Activated T-helper 1 cell treated with anti-CD3 and anti-CD28 coated beads, Interleukin-12 subunit alpha, Interleukin-12 subunit beta, Interleukin-2, Interleukin-4 antibody, amounts not matched to agents 30 ng/mL and 10 ng/mL and 1 ng/mL, durations not matched to agents 14 hours and 24 hours and 36 hours (primary cell): Measurements from ENCODE around the gene CSTF2T. TPM values are rescaled to one million over a fixed set of nuclear protein-coding genes. Genes with fewer than 3 reads are reported as not detected.

ENCODE experiments used
- DNase-seq: peaks from one replicate; pipeline ENCODE4 v3.0.0; 2021; ENCODE audit warnings: low spot score
- H3K27ac Mint-ChIP-seq: one replicate; pipeline ENCODE4 v1.8.0; 2021; ENCODE audit warnings: mild to moderate bottlenecking, mixed read lengths
- H3K27me3 Mint-ChIP-seq: one replicate; pipeline ENCODE4 v1.8.0; 2022; ENCODE audit warnings: mild to moderate bottlenecking, moderate library complexity, mixed read lengths; ENCODE audit not compliant: insufficient read depth
- H3K36me3 Mint-ChIP-seq: one replicate; pipeline ENCODE4 v1.8.0; 2021; ENCODE audit warnings: low read depth, mixed read lengths
- H3K4me1 Mint-ChIP-seq: one replicate; pipeline ENCODE4 v1.8.0; 2021; ENCODE audit warnings: low read depth, mixed read lengths
- H3K4me3 Mint-ChIP-seq: one replicate; pipeline ENCODE4 v1.8.0; 2021; ENCODE audit warnings: mild to moderate bottlenecking, moderate library complexity, mixed read lengths
- H3K9me3 Mint-ChIP-seq: one replicate; pipeline ENCODE4 v1.8.0; 2021; ENCODE audit warnings: mixed read lengths
- intact Hi-C: fragments of 100-400 bp; cut with micrococcal nuclease; formaldehyde crosslinking; loops from one replicate; pipeline ENCODE4 v1.15.1; 2024
- total RNA-seq: library from RNA; stranded (reverse); gene quantifications from 2 replicates; pipeline ENCODE4 v1.2.3, GENCODE V29; 2022

Gene CSTF2T, protein sequence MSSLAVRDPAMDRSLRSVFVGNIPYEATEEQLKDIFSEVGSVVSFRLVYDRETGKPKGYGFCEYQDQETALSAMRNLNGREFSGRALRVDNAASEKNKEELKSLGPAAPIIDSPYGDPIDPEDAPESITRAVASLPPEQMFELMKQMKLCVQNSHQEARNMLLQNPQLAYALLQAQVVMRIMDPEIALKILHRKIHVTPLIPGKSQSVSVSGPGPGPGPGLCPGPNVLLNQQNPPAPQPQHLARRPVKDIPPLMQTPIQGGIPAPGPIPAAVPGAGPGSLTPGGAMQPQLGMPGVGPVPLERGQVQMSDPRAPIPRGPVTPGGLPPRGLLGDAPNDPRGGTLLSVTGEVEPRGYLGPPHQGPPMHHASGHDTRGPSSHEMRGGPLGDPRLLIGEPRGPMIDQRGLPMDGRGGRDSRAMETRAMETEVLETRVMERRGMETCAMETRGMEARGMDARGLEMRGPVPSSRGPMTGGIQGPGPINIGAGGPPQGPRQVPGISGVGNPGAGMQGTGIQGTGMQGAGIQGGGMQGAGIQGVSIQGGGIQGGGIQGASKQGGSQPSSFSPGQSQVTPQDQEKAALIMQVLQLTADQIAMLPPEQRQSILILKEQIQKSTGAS
- 42.3 and 44.8 TPM in 2 replicates for total RNA-seq

DNA sequence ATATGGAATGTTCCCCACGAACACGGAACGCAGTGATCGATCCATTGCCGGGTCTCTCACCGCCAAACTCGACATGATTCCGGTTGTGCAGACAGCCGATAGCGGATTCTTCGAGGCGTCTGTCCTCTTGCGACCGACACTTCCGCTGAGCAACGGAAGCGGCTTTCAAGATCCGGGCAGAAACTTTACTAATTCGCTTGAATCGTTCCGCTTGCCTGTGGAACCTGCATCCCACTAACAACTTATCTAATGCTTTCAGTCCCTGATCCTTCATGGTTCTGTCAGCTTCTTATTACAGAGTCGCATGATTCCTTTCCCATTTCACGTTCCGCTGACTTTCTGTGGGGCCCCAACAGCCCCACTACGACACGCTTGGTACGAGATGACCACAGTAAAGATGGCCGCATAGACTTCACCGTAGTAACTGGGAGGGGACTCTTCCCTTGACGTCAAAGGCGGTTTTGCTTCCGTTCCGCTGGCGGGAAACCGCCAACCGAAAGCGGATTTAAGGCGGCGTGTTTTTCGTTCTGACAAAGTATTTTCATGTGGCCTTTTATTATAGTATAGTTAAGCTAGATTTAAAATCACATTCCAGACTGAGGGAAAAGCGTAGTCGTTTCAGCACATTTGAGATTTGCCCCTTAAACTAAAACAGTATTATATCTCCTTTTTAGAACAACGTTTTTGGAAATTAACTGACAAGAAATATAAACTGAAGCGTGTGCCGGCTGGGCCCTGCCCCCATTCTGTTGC lies at the start of gene CSTF2T:
CSTF2T (minus strand) TSS at position 121 of the 753 bp plus-strand sequence; CDS start at position 75, 46 bp downstream.
- H3K27ac Mint-ChIP-seq, result peak within 1 kb of the TSS; percentile 100
- peaks cover 68% of the 10 kb centered on the region for H3K4me1 Mint-ChIP-seq
- H3K36me3 Mint-ChIP-seq, result peaks cover 49% of the 10 kb centered on the region
- H3K9me3 Mint-ChIP-seq, result peaks cover 10% of the 10 kb centered on the region
- H3K27me3 Mint-ChIP-seq, result no peaks in the 10 kb centered on the region
- peak; percentile 91 for DNase-seq
- peak within 1 kb of the TSS; percentile 98 for H3K4me3 Mint-ChIP-seq
- intact Hi-C loops, result loop anchor here (1.0 to 5.0 kb wide), 5 partner anchors 8 to 1077 kb away; partner anchors contain the start of gene SGMS1

DNA sequence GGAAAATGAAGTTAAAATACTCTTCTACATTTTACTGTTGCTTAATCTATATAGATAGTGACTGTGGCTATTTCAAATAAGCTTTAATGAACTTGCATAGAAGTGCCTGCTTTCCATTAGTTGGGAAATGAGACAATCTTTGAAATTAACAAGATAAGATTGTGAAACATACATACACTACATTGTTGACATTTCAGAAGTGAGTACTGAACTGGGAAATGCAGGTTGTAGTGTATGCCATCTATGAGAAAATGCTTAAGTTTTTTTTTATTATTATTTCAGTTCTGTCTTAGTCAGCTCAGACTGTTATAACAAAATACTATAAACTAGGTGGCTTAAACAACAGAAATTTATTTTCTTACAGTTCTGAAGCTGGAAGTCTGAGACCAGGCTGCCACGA lies 49.6 kb upstream of the CSTF2T start:
- H3K9me3 Mint-ChIP-seq, result no peaks in the 10 kb centered on the region
- DNase-seq, result no peak
- H3K4me1 Mint-ChIP-seq, result no peaks in the 10 kb centered on the region
- intact Hi-C loops, result no loop called here
- H3K4me3 Mint-ChIP-seq, result no peak overlapping the region
- no peak overlapping the region for H3K27ac Mint-ChIP-seq
- H3K27me3 Mint-ChIP-seq, result no peaks in the 10 kb centered on the region
- H3K36me3 Mint-ChIP-seq, result no peaks in the 10 kb centered on the region

DNA sequence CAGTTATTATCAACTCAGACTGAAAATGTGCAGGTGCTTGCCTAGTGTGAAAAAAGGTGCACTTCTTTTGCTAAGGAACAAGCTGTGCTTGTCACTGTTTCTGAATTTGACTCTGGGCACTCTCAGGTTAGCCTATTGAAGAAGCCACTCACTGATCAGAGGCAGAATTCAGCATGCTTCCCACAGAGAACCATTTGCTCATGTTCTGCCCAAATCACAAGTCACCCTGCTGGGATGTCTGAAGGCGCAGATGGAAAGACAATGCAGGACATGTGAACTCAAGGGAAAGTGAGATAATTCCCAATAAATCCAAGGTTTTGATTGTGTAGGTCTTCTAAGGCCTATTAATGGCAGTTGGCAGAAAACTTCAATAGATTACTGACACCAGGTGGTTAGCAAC lies 47.8 kb upstream of the CSTF2T start:
- Mint-ChIP-seq H3K27me3 (no peaks in the 10 kb centered on the region), H3K4me1 (no peaks in the 10 kb centered on the region), H3K9me3 (no peaks in the 10 kb centered on the region), H3K27ac (no peak overlapping the region), H3K4me3 (no peak overlapping the region), H3K36me3 (no peaks in the 10 kb centered on the region)
- intact Hi-C loops, result no loop called here
- DNase-seq, result no peak

DNA sequence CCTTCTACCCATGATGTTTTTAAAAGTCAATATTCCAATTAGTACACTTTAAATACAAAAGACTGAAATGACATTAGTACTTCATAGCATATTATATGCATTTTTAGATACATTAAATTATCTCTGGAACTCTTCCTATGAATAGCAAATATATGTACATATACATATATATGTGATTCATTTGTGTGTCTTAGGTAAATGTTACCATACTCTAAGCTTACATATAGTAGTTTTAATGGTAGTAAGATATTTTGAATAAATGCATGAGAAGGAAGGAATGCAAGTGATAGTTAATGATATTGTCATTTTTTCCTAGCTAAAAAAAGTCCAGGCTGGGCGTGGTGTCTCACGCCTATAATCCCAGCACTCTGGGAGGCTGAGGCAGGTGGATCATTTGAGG lies 46.0 kb upstream of the CSTF2T start:
- intact Hi-C loops, result no loop called here
- Mint-ChIP-seq H3K4me1 (no peaks in the 10 kb centered on the region), H3K27me3 (peaks cover 4% of the 10 kb centered on the region), H3K36me3 (no peaks in the 10 kb centered on the region), H3K9me3 (no peaks in the 10 kb centered on the region), H3K27ac (no peak overlapping the region), H3K4me3 (no peak overlapping the region)
- no peak for DNase-seq

DNA sequence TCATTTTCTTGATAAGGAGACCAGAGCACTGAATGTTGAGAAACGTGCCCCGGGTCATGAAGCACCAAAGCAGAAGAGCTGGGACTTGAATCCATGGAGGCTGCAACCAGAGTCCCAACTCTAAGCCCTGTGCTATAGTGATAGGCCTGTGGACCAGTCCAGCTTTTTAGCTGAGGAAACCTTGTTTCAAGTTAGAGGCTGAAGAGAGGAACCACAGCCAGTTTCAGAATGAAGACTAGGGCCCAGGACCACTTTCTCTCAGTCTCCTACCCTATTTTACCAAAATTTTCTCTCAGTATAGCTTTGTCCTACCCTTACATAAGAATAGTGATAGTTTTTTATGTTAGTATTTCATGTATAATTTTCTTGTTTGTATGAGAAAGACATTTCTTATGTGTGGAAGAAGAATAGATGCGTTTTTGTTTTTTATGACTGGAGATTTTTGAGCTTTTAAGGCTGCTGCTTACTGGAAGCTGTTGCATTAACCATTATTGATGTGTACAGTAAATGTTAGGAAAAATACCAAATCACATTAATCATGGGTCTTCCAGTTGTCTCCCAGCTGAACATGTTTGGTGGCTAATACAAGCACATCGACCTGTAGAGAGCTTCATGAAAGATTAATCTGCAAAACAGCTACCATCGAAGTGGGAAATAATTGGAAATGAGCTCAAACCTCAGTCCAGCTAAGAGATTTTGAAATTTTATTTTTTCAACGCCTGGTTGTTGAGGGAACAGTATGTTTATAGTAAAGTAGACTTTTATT lies 45.0 kb upstream of the CSTF2T start:
- H3K9me3 Mint-ChIP-seq, result no peaks in the 10 kb centered on the region
- intact Hi-C loops, result no loop called here
- peaks cover 4% of the 10 kb centered on the region for H3K27me3 Mint-ChIP-seq
- no peak for DNase-seq
- H3K36me3 Mint-ChIP-seq, result no peaks in the 10 kb centered on the region
- H3K27ac Mint-ChIP-seq, result no peak overlapping the region
- H3K4me1 Mint-ChIP-seq, result no peaks in the 10 kb centered on the region
- no peak overlapping the region for H3K4me3 Mint-ChIP-seq

DNA sequence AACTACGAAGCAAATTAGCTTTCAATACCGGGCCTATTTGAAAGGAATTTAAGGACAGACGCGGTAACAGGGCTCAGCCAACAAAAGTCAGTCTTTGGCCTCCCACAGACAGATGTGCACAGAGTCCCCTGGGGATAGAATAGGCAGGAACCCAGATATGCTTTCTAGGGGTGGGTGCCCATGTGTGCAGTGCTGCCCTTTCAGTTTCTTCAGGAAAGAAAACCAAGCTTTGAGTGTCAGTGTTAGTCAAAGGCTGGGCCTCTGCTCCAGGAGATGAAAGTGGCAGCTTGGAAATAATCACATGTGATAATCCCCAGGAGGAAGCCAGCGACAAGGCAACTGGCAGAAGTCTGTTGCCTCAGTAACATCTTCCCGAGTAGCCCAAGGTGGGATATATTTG lies 43.8 kb upstream of the CSTF2T start:
- intact Hi-C loops, result no loop called here
- H3K9me3 Mint-ChIP-seq, result no peaks in the 10 kb centered on the region
- peaks cover 4% of the 10 kb centered on the region for H3K27me3 Mint-ChIP-seq
- no peak for DNase-seq
- H3K27ac Mint-ChIP-seq, result no peak overlapping the region
- no peaks in the 10 kb centered on the region for H3K4me1 Mint-ChIP-seq
- H3K36me3 Mint-ChIP-seq, result no peaks in the 10 kb centered on the region
- H3K4me3 Mint-ChIP-seq, result no peak overlapping the region

DNA sequence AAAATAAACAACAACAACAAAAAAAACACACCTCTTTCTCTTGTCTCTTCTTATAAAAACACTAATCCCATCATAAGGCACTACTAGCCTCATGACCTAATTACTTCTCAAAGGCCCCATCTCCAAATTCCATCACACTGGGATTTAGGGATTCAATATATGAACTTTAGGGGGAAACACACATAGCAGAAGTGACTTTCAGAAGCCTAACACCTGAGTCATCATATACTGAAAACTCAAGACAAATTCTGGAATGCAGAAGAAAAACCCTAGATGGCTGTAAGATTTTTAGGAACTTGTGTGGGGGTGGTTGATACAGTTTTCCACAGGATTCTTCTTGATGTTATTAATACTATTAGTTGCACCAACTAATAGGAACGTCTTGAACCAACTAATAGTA lies 33.7 kb upstream of the CSTF2T start:
- no peak for DNase-seq
- Mint-ChIP-seq H3K27ac (no peak overlapping the region), H3K36me3 (no peaks in the 10 kb centered on the region), H3K4me1 (no peaks in the 10 kb centered on the region), H3K4me3 (no peak overlapping the region), H3K27me3 (peaks cover 6% of the 10 kb centered on the region), H3K9me3 (no peaks in the 10 kb centered on the region)
- intact Hi-C loops, result no loop called here

DNA sequence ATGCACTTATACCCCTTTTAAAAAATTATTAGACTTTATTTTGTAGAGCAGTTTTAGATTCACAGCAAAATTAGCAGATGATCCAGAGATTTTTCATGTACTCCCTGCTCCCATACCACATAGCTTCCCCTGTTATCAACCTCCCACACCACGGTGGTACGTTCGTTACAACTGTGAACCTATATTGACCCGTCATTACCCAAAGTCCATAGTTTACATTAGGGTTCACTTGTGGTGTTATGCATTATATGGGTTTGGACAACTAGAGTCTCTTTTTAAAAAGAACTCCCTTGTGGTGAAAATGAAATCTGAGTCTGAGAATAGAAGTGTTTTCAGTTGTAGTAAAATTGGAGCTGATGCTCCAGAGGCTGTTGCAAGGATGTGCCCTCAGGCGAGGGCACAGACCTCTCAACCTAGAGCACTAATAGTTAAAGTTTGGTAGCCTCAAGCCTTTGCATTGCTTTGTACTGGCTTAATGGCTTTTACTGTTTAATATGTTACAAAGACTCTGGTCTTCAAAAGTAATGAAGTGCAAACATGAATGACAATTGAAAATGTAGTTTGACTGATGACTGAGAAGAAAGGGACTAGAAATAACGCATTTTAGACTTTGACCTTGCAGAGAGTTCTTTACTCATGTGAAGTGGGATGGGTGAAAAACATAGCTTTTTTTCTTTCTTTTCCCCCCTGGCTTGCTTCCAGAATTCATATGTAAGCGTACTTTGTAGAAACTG lies 30.6 kb upstream of the CSTF2T start:
- Mint-ChIP-seq H3K27ac (no peak overlapping the region), H3K27me3 (peaks cover 5% of the 10 kb centered on the region), H3K36me3 (no peaks in the 10 kb centered on the region), H3K4me3 (no peak overlapping the region), H3K9me3 (no peaks in the 10 kb centered on the region), H3K4me1 (no peaks in the 10 kb centered on the region)
- intact Hi-C loops, result no loop called here
- no peak for DNase-seq

DNA sequence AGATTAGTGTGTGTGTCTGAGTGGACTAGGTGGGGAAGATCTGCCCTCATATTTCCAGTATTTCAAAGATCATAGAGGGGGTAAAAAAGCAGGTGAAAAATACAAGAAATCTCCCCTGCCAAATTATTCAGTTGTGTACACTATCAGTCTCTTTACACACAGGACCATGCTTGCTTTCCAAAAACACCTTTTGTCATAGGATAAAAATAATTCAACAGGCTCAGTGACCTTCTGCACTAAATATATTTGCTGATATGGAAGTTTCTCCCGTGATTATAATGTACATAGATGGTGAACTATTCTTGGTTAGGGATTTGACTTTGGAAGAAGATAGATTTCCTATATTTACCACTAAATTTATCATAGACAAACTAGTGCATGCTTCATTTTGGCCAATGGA lies 24.6 kb upstream of the CSTF2T start:
- intact Hi-C loops, result no loop called here
- peaks cover 3% of the 10 kb centered on the region for H3K4me1 Mint-ChIP-seq
- H3K27me3 Mint-ChIP-seq, result peaks cover 4% of the 10 kb centered on the region
- H3K36me3 Mint-ChIP-seq, result no peaks in the 10 kb centered on the region
- no peak overlapping the region for H3K4me3 Mint-ChIP-seq
- H3K9me3 Mint-ChIP-seq, result peaks cover 5% of the 10 kb centered on the region
- DNase-seq, result no peak
- H3K27ac Mint-ChIP-seq, result no peak overlapping the region

DNA sequence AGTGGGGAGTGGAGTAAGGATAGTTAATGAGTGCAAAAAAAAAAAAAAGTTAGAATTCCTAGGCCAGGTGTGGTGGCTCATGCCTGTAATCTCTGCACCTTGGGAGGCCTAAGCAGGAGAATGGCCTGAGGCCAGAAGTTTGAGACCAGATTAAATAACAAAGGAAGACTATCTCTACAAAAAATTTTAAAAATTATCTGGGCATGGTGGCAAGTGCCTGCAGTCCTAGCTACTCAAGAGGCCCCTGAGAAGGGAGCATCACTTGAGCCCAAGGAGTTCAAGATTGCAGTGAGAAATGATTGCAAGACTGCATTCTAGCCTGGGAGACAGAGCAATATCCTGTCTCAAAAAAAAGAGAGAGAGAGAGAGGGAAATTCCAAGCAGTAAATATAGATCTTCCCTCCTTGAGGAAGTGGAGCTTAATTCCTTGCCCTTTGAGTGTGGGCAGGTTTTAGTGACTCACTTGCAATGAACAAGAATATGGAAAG lies 19.5 kb upstream of the CSTF2T start:
- Mint-ChIP-seq H3K4me1 (peaks cover 9% of the 10 kb centered on the region), H3K27me3 (peaks cover 4% of the 10 kb centered on the region), H3K4me3 (no peak overlapping the region), H3K9me3 (peaks cover 5% of the 10 kb centered on the region), H3K27ac (no peak overlapping the region), H3K36me3 (no peaks in the 10 kb centered on the region)
- intact Hi-C loops, result no loop called here
- DNase-seq, result no peak

DNA sequence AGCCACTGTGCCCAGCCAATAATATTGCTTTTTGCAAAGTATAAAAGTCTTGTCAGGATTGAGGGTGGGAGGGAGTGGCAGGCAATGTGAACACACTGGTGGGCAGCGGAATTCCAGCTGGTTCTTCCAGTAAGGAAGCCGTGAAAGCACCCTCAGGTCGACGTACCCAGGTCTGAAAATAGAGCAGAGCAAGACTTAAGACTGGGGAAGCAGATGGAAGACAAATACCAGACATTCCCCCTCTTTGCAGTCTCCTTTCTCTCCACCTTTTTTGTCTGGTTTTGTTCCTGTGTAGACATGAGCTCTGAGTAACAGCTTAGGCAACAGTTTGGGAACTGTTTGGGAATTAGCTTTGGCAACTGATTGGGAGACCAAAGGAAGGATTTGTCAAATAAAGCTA lies 17.6 kb upstream of the CSTF2T start:
- peaks cover 12% of the 10 kb centered on the region for H3K4me1 Mint-ChIP-seq
- H3K36me3 Mint-ChIP-seq, result peaks cover 1% of the 10 kb centered on the region
- no peaks in the 10 kb centered on the region for H3K9me3 Mint-ChIP-seq
- peaks cover 2% of the 10 kb centered on the region for H3K27me3 Mint-ChIP-seq
- no peak overlapping the region for H3K27ac Mint-ChIP-seq
- intact Hi-C loops, result no loop called here
- DNase-seq, result no peak
- no peak overlapping the region for H3K4me3 Mint-ChIP-seq

DNA sequence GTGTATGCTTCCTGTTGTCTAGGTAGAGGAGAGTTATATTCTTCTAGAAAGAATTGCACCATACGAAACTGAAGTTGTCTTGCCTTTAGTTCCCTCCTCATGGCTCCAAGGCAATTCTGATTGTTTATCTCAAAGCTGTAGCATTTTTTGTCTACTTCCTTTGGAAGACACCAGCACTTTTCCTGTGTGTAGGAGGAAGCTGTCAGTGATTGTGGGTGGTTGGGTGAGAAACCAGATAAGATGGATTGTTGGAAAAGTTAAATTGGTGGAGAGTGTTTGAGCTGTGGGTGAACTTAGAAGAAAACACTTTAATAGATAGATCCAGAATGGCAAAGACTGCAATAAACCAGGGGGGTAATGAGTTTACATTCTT lies 12.1 kb upstream of the CSTF2T start:
- peaks cover 3% of the 10 kb centered on the region for H3K9me3 Mint-ChIP-seq
- H3K4me1 Mint-ChIP-seq, result peaks cover 53% of the 10 kb centered on the region
- DNase-seq, result no peak
- H3K4me3 Mint-ChIP-seq, result no peak overlapping the region
- no peaks in the 10 kb centered on the region for H3K27me3 Mint-ChIP-seq
- peaks cover 11% of the 10 kb centered on the region for H3K36me3 Mint-ChIP-seq
- intact Hi-C loops, result no loop called here
- H3K27ac Mint-ChIP-seq, result peak overlapping the region; percentile 24
